Heart left ventricle (tissue), 16 donors: ENCODE data around the gene AP1M2. TPM values are rescaled to one million over a fixed set of nuclear protein-coding genes. Genes with fewer than 3 reads are reported as not detected.
A peak's percentile ranks its signal among the peaks of the same experiment; 100 is the strongest.

Source experiments
- ATAC-seq, 4 donors: fragments of 200-7000 bp; cut with Tn5 transposase; one replicate each; pipeline ENCODE4 v1.9.1; 2020 to 2022; ENCODE audit warnings: moderate library complexity in 4 of 4, mild to moderate bottlenecking in 3 of 4, moderate number of reproducible peaks in 1 of 4
- DNase-seq, 5 donors: peaks; one replicate each; pipeline ENCODE4 v3.0.0-alpha.2; 2020
- H3K27ac ChIP-seq, 12 donors: fragments of 200-600 bp; sonication (generic) in 4 of 12; one replicate each; pipeline versions ENCODE4 v1.5.0 to v1.8.0; 2016 to 2022; ENCODE audit warnings: mild to moderate bottlenecking in 2 of 12
- H3K27me3 ChIP-seq, 9 donors: fragments of 200-600 bp; sonication (generic) in 2 of 9; one replicate each; pipeline versions ENCODE4 v1.5.1 to v1.8.0; 2016 to 2022; ENCODE audit warnings: mild to moderate bottlenecking in 3 of 9
- H3K36me3 ChIP-seq, 9 donors: fragments of 200-600 bp; sonication (generic) in 2 of 9; one replicate each; pipeline versions ENCODE4 v1.5.0 to v1.8.0; 2018 to 2022; ENCODE audit warnings: mild to moderate bottlenecking in 2 of 9
- H3K4me1 ChIP-seq, 12 donors: fragments of 200-600 bp; sonication (generic) in 4 of 12; one replicate each; pipeline versions ENCODE4 v1.5.0 to v1.8.0; 2016 to 2022; ENCODE audit warnings: mild to moderate bottlenecking in 3 of 12
- H3K4me3 ChIP-seq, 12 donors: fragments of 200-600 bp; sonication (generic) in 4 of 12; one replicate each; pipeline versions ENCODE4 v1.5.0 to v1.8.0; 2017 to 2022; ENCODE audit warnings: mild to moderate bottlenecking in 9 of 12, moderate library complexity in 4 of 12
- H3K9me3 ChIP-seq, 12 donors: fragments of 200-600 bp; sonication (generic) in 4 of 12; one replicate each; pipeline versions ENCODE4 v1.5.0 to v1.8.0; 2016 to 2022; ENCODE audit warnings: mild to moderate bottlenecking in 1 of 12
- CTCF ChIP-seq, 12 donors: fragments of 200-600 bp; sonication (generic) in 4 of 12; IDR thresholded peaks; one replicate each; pipeline versions ENCODE4 v1.5.0 to v1.8.0; 2018 to 2022; ENCODE audit warnings: antibody characterized with exemption in 12 of 12, mild to moderate bottlenecking in 5 of 12
- POLR2A ChIP-seq, 2 donors: fragments of 450-650 bp; IDR thresholded peaks; one replicate each; pipeline ENCODE4 v1.6.1; 2017; ENCODE audit warnings: antibody characterized with exemption in 2 of 2, mild to moderate bottlenecking in 2 of 2, moderate library complexity in 2 of 2
- WGBS, 4 donors: extraction: QIAGEN DNeasy Blood & Tissue Kit in 2 of 4; methylation state at CpG; one replicate each; pipeline versions ENCODE4 v1.1.5 to v1.1.7; 2013 to 2018; 5-methylcytosine and 5-hydroxymethylcytosine counted together
- intact Hi-C, 10 donors: fragments of 100-400 bp; cut with DNase I; formaldehyde crosslinking; loops; one replicate each; pipeline versions ENCODE4 v1.11.1 to v1.14.2; 2022
- polyA plus RNA-seq, 2 donors: library from polyadenylated mRNA; stranded (reverse); fragments of 200-250 nt; gene quantifications; one replicate each; pipeline ENCODE4 v1.2.3, GENCODE V29; 2013
- total RNA-seq, 9 donors: library from RNA; depleted of rRNA in 2 of 9; stranded (reverse); fragments of >200 nt in 2 of 9; fragmentation: NEBNext Ultra II Directional in 3 of 9; extraction: Animal tissue kit (Norgen Biotek cat#: 25700) in 3 of 9; gene quantifications; one replicate each; pipeline versions ENCODE4 v1.1.0 to v1.2.4, GENCODE V29; 2016 to 2023
- donor health status: ischemic (EF 13 %, LVEDD 7.1; RV severe dilation, severe dysfunction).
- donor health status: healthy with polysubstance abuse.
- donor health status: DM: no; HTN: yes; CAD: no.
- donor health status: DM: no; HTN: no; CAD: no.
- donor health status: ischemic (EF 25% LVEDD 6.9; RV normal size, moderate dysfunction).
- donor health status: ischemic (EF 25% LVEDD 5.7; RV mildly dilated, moderate dysfunction).
- donor health status: healthy.
- donor health status: DM: yes; HTN: yes; CAD: no.
- donor health status: ischemic (EF 35%, LVEDD 5.7; RV mildly dilated, moderate dysfunction).
- donor health status: nonischemic (EF 11% LVEDD 7.7; RV severe dilation, severe dysfunction).
- donor health status: DM: yes; HTN: yes; CAD: no.
- donor health status: PGD.
- donor health status: ischemic (EF 29% LVEDD 5.4; RV normal size, mild dysfunction).
- donor health status: nonischemic (EF 23%, LVEDD 6.1; RV moderate dilation, normal function).

AP1M2 gene
- total and polyA plus RNA-seq, 11 donors: 3.6 TPM; not detected in 10

GRCh38 chr19:10603873-10604459 is 16.9 kb upstream of the AP1M2 start:
- H3K27ac ChIP-seq: peak overlapping the region; percentile 91 to 99 (median 97)
- ATAC-seq (peak in 2 of 4 donors; percentile 19 to 22), DNase-seq (no peak)

GRCh38 chr19:10603084-10603872 is 16.2 kb upstream of the AP1M2 start:
- Histone ChIP-seq H3K36me3 (no peaks in the 10 kb centered on the region), H3K4me3 (peak overlapping the region; percentile 88 to 100 (median 100)), H3K9me3 (peaks cover 0 to 4% (median 0%) of the 10 kb centered on the region in 12 donors), H3K27ac (peak overlapping the region; percentile 91 to 99 (median 97)), H3K4me1 (peaks cover 0 to 36% (median 22%) of the 10 kb centered on the region in 12 donors), H3K27me3 (no peaks in the 10 kb centered on the region)
- intact Hi-C loops: loop anchor here in 1 of 10 donors (5.0 kb wide), 1 partner anchor 39 kb away; no protein-coding TSS in a partner anchor
- ATAC-seq (peak; percentile 13 to 66 (median 30)), DNase-seq (peak; percentile 56 to 73 (median 67))
- TF ChIP-seq POLR2A (IDR thresholded peaks at IDR 0.05) (no peak), CTCF (IDR thresholded peaks at IDR 0.05) (peak in 1 of 12 donors; percentile 7)
- 8 to 11% (median 9%) methylated on average over 14 to 19 of the region's 19 CpGs for WGBS, 4 donors

More at GRCh38 chr19:10603873-10604459, 16.9 kb upstream of the AP1M2 start:
- intact Hi-C loops: loop anchor here in 1 of 10 donors (5.0 kb wide), 1 partner anchor 38 kb away; no protein-coding TSS in a partner anchor
- Histone ChIP-seq H3K4me1 (peaks cover 0 to 36% (median 22%) of the 10 kb centered on the region in 12 donors), H3K9me3 (peaks cover 0 to 4% (median 0%) of the 10 kb centered on the region in 12 donors), H3K27me3 (no peaks in the 10 kb centered on the region), H3K36me3 (no peaks in the 10 kb centered on the region), H3K4me3 (peak overlapping the region in 11 of 12 donors; percentile 88 to 100 (median 100))
- WGBS, 4 donors: 33 to 35% (median 33%) methylated on average over 8 to 9 of the region's 9 CpGs
- TF ChIP-seq CTCF (IDR thresholded peaks at IDR 0.05): no peak
- TF ChIP-seq POLR2A (IDR thresholded peaks at IDR 0.05): no peak

- peaks cover 0 to 36% (median 22%) of the 10 kb centered on the region in 12 donors for H3K4me1 ChIP-seq
- ATAC-seq: peak; percentile 87 to 99 (median 96)
Measured at GRCh38 chr19:10602330-10603083, 15.4 kb upstream of the AP1M2 start.

More at GRCh38 chr19:10602330-10603083, 15.4 kb upstream of the AP1M2 start:
- peaks cover 0 to 4% (median 0%) of the 10 kb centered on the region in 12 donors for H3K9me3 ChIP-seq
- 0 to 1% (median 0%) methylated on average over 35 to 76 of the region's 76 CpGs for WGBS, 4 donors
- no peaks in the 10 kb centered on the region for H3K36me3 ChIP-seq
- intact Hi-C loops: loop anchor here in 1 of 10 donors (5.0 kb wide), 1 partner anchor 40 kb away; no protein-coding TSS in a partner anchor
- DNase-seq: peak; percentile 87 to 93 (median 89)
- H3K4me3 ChIP-seq: peak overlapping the region; percentile 88 to 100 (median 100)
- TF ChIP-seq POLR2A (IDR thresholded peaks at IDR 0.05): peak in 1 of 2 donors; percentile 75
- TF ChIP-seq CTCF (IDR thresholded peaks at IDR 0.05): no peak
- no peaks in the 10 kb centered on the region for H3K27me3 ChIP-seq
- peak overlapping the region; percentile 91 to 99 (median 97) for H3K27ac ChIP-seq
